Activated CD4-positive, alpha-beta T cell treated with anti-CD3 and anti-CD28 coated beads, Interleukin-2, amount 10 ng/mL, durations not matched to agents 24 days and 14 days (primary cell): ENCODE results near the gene KRTAP9-9. TPM values are rescaled to one million over a fixed set of nuclear protein-coding genes. Genes with fewer than 3 reads are reported as not detected.

Source experiments
- total RNA-seq: library from RNA; stranded (reverse); gene quantifications from 2 replicates; pipeline ENCODE4 v1.2.3, GENCODE V29; 2022

Gene KRTAP9-9
- total RNA-seq, 1 donor from 2014 or later: not detected

Other genes starting within 250 kb of the KRTAP9-9 start
- not detected in 2 replicates for gene KRTAP3-1, start 246.3 kb upstream of the KRTAP9-9 start, total RNA-seq
- gene KRTAP1-5, start 228.2 kb upstream of the KRTAP9-9 start, total RNA-seq: not detected in 2 replicates
- gene KRTAP1-4, start 225.2 kb upstream of the KRTAP9-9 start, total RNA-seq: not detected in 2 replicates
- not detected in 2 replicates for gene KRTAP1-3, start 220.5 kb upstream of the KRTAP9-9 start, total RNA-seq
- not detected in 2 replicates for gene KRTAP1-1, start 213.9 kb upstream of the KRTAP9-9 start, total RNA-seq
- gene KRTAP2-1, start 208.1 kb upstream of the KRTAP9-9 start, total RNA-seq: not detected in 2 replicates
- not detected in 2 replicates for gene KRTAP2-2, start 200.2 kb upstream of the KRTAP9-9 start, total RNA-seq
- gene KRTAP2-3, start 195.3 kb upstream of the KRTAP9-9 start, total RNA-seq: not detected in 2 replicates
- not detected in 2 replicates for gene KRTAP2-4, start 189.5 kb upstream of the KRTAP9-9 start, total RNA-seq
- not detected in 2 replicates for gene KRTAP4-7, start 171.2 kb upstream of the KRTAP9-9 start, total RNA-seq
- gene KRTAP4-8, start 157.2 kb upstream of the KRTAP9-9 start, total RNA-seq: not detected in 2 replicates
- gene KRTAP4-16, start 153.2 kb upstream of the KRTAP9-9 start, total RNA-seq: not detected in 2 replicates
- gene KRTAP4-9, start 150.0 kb upstream of the KRTAP9-9 start, total RNA-seq: not detected in 2 replicates
- not detected in 2 replicates for gene KRTAP4-11, start 137.0 kb upstream of the KRTAP9-9 start, total RNA-seq
- gene KRTAP4-12, start 131.2 kb upstream of the KRTAP9-9 start, total RNA-seq: not detected in 2 replicates
- gene KRTAP4-6, start 114.8 kb upstream of the KRTAP9-9 start, total RNA-seq: not detected in 2 replicates
- not detected in 2 replicates for gene KRTAP4-5, start 105.6 kb upstream of the KRTAP9-9 start, total RNA-seq
- gene KRTAP4-4, start 94.6 kb upstream of the KRTAP9-9 start, total RNA-seq: not detected in 2 replicates
- not detected in 2 replicates for gene KRTAP4-3, start 87.2 kb upstream of the KRTAP9-9 start, total RNA-seq
- gene KRTAP4-2, start 77.2 kb upstream of the KRTAP9-9 start, total RNA-seq: not detected in 2 replicates
- gene KRTAP4-1, start 70.5 kb upstream of the KRTAP9-9 start, total RNA-seq: not detected in 2 replicates
- not detected in 2 replicates for gene KRTAP9-1, start 65.5 kb upstream of the KRTAP9-9 start, total RNA-seq
- gene KRTAP9-2, start 28.7 kb upstream of the KRTAP9-9 start, total RNA-seq: not detected in 2 replicates
- gene KRTAP9-3, start 22.9 kb upstream of the KRTAP9-9 start, total RNA-seq: not detected in 2 replicates
- not detected in 2 replicates for gene KRTAP9-8, start 17.4 kb upstream of the KRTAP9-9 start, total RNA-seq
- not detected in 2 replicates for gene KRTAP9-4, start 5.7 kb upstream of the KRTAP9-9 start, total RNA-seq
- gene KRTAP9-6, start 10.0 kb downstream of the KRTAP9-9 start, total RNA-seq: not detected in 2 replicates
- gene KRTAP9-7, start 20.3 kb downstream of the KRTAP9-9 start, total RNA-seq: not detected in 2 replicates
- gene KRTAP29-1, start 47.5 kb downstream of the KRTAP9-9 start, total RNA-seq: not detected in 2 replicates
- not detected in 2 replicates for gene KRTAP16-1, start 53.9 kb downstream of the KRTAP9-9 start, total RNA-seq
- gene KRTAP17-1, start 60.3 kb downstream of the KRTAP9-9 start, total RNA-seq: not detected in 2 replicates
- gene KRT33A, start 95.4 kb downstream of the KRTAP9-9 start, total RNA-seq: not detected in 2 replicates
- not detected in 2 replicates for gene KRT33B, start 114.4 kb downstream of the KRTAP9-9 start, total RNA-seq
- not detected in 2 replicates for gene KRT34, start 126.9 kb downstream of the KRTAP9-9 start, total RNA-seq
- not detected in 2 replicates for gene KRT31, start 142.2 kb downstream of the KRTAP9-9 start, total RNA-seq
- gene KRT37, start 169.2 kb downstream of the KRTAP9-9 start, total RNA-seq: not detected in 2 replicates
- not detected in 2 replicates for gene KRT38, start 185.6 kb downstream of the KRTAP9-9 start, total RNA-seq
- gene KRT32, start 212.0 kb downstream of the KRTAP9-9 start, total RNA-seq: not detected in 2 replicates
- gene KRT35, start 225.8 kb downstream of the KRTAP9-9 start, total RNA-seq: not detected in 2 replicates
- not detected in 2 replicates for gene KRT36, start 234.5 kb downstream of the KRTAP9-9 start, total RNA-seq